HuH-7.5 (cell line): ENCODE results near the gene CDS1.
"Not testable (repeated sequence)": the region's sequence is repeated elsewhere in the genome, so short reads cannot be mapped to it uniquely, and the experiment has no call there.

Source experiments
- DNase-seq: peaks from one replicate; pipeline ENCODE4 v3.0.0; 2011; ENCODE audit warnings: low spot score

The CDS1 gene

DNA sequence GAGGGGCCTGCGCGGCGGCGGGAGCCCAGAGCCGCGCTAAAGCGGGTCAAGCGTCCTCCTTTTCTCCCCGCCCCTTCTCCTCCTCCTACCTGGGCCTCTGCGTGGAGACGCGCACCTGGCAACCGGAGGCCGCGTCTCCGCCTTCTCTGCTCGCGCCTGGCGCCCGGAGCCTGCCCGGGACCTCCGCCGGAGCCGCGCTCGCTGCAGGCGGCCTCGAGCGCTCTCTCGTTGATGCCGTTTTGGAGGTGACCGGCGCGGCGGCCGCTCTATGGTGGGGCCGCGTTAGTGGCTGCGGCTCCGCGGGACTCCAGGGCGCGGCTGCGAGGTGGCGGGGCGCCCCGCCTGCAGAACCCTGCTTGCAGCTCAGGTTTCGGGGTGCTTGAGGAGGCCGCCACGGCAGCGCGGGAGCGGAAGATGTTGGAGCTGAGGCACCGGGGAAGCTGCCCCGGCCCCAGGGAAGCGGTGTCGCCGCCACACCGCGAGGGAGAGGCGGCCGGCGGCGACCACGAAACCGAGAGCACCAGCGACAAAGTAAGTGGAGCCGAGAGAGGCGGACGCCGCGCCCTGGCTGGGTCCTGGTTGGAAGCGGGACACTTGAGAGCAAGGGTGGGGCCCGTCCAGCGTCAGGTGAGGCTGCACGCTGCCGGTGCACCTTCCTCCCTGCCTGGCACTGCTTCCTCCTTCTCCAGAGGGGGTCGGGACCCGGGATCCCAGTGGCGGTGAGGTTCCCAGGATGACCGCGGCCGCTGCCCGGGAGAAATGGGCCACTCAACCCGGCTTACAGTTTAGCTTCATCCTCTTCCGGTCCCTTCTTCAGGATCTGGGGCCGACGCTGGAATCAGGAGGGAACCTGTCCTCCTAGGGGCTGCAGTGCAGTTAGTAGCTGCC lies at the start of gene CDS1:
TSS of gene CDS1 (plus strand) at position 140 of the 888 bp plus-strand sequence. CDS start at position 415, 275 bp downstream.
- DNase-seq: peak; percentile 30

DNA sequence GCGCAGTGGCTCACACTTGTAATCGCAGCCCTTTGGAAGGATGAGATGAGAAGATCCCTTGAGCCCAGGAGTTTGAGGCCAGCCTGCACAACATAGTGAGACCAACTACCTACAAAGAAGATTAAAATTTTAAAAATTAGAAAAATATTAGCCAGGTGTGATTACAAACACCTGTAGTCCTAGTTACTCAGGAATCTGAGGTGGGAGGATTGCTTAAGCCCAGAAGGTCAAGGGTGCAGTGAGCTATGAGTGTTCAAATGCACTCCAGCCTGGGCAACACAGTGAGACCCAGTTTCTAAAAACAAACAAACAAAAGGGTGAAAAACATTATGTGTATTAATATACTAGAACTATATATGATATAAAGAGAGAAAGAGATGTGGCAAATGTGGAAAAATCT lies 47.0 kb upstream of the CDS1 start:
- no peak for DNase-seq

DNA sequence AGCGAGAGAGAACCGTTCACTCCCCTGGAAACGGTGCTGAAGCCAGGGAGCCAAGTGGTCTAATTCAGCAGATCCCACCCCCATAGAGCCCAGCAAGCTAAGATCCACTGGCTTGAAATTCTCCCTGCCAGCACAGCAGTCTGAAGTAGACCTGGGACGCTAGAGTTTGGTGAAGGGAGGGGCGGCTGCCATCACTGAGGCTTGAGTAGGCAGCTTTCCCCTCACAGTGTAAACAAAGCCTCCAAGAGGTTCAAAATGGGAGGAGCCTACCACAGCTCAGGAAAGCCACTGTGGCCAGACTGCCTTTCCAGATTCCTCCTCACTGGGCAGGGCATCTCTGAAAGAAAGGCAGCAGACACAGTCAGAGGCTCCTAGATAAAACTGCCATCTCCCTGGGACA lies 37.8 kb upstream of the CDS1 start:
- DNase-seq: no peak

DNA sequence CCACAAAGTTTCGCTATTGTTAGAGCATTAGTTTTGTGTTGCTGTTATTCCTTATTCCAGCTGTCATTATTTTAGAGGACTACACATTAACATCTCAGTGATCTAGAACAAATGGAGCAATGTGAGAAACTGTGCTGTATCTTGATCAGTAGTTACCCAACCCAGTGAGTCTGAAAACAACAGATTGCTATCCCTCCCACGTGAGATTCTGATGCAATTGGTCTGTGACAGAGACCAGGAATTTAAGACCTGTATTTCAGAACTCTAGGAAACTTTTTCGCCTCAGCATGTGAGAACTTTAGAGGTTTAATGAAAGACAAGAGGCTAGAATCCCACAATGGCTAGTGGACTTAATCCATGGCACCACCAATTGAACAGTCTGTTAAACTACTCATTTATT lies 35.7 kb upstream of the CDS1 start:
- no peak for DNase-seq

DNA sequence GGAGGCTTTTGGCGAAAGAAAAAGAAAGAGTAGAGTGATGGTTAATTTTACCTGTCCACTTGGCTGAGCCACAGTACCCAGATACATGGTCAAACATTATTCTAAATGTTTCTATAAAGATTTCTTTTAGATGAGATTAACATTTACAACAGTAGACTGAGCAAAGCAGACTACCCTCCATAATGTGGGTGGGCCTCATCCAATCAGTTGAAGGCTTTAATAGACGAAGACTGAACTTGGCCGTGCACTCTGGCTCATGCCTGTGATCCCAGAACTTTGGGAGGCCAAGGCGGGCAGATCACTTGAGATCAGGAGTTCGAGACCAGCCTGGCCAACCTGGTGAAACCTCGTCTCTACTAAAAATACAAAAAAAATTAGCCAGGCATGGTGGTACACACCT lies 33.7 kb upstream of the CDS1 start:
- DNase-seq: not testable (repeated sequence)

DNA sequence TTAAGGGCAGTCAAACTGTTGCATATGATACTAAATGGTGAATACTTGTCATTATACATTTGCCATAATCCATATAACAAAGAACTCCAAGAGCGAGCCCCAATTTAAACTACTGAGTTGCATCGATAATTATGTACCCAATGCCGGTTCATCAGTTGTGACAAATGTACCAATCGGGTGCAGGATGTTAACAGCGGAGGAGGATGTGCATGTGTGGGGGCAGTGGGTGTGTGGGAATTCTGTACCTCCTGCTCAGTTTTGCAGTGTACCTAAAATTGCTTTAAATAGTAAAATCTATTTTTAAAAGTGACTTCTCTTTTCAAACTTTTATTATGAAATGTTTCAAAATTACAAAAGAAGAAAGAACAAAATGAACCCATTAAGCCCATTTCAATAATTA lies 20.8 kb upstream of the CDS1 start:
- DNase-seq: no peak

DNA sequence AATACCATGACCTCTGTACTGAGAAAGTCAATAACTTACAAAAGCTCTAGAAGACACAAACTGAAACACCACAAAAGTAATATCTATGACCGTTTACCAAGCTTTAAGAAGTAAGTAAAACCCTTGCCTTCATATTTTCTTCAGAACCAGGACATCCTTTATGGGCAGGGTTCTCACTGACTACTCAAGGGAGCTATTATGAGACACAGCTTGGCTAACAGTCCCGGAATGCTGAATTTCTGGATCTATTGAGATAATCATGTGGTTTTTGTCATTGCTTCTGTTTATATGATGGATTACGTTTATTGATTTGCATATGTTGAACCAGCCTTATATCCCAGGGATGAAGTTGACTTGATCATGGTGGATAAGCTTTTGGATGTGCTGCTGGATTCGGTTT lies 19.9 kb upstream of the CDS1 start:
- no peak for DNase-seq

DNA sequence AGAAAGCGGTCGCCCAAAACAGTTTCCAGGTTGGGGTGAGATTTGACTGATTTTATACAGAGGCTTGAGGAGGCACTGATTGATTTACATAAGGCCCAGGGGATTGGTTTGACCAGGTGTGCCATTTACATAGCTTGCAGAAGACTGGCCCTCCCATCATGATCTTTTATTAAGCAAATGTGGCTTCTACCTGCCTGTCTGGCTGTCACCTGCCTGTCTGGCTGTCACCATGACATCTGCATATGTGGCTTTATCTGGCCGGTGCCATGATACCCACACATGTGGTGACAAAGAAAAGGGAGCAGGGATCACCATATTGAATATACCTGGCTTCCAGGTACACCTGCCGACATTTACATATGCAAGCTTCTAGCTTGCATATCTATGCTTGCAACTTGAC lies 17.0 kb upstream of the CDS1 start:
- DNase-seq: no peak

DNA sequence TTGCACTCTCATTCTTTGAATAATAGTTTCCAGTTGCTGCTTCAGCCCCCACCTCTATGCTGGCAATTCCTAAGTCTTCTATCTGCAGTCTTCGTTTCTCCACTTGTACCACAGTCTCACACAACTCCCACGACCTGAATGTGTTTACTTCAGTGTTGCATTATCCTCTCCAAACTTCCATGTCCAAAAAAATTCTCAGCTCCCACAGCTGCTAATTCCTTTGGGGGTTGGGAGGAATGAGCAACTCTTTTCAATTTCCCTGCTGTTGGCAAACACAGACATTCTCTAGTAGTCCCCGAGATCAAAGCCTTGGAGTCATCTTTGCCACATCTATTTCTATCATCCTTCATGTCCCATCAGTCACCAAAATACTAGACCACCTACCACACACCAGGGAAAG lies 14.4 kb upstream of the CDS1 start:
- no peak for DNase-seq

DNA sequence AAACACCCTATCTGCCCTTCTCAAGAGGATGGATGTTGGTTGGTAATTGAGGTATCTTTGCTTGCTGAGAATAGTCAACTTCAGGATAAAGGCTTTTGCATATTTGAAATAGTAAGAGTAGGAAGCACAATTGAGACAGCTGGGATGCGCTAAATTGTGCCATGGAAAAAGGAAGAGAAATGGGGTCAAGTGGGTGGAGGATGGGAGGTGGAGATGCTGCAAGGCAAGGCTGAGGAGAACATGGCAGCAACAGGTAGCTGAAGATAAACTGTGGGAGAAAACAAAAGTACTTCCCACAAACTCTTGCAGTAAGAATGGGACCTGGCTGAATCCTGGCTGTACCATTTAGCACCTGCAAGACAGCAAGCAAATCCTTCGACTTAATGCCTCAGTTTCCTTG lies 13.9 kb upstream of the CDS1 start:
- DNase-seq: no peak

DNA sequence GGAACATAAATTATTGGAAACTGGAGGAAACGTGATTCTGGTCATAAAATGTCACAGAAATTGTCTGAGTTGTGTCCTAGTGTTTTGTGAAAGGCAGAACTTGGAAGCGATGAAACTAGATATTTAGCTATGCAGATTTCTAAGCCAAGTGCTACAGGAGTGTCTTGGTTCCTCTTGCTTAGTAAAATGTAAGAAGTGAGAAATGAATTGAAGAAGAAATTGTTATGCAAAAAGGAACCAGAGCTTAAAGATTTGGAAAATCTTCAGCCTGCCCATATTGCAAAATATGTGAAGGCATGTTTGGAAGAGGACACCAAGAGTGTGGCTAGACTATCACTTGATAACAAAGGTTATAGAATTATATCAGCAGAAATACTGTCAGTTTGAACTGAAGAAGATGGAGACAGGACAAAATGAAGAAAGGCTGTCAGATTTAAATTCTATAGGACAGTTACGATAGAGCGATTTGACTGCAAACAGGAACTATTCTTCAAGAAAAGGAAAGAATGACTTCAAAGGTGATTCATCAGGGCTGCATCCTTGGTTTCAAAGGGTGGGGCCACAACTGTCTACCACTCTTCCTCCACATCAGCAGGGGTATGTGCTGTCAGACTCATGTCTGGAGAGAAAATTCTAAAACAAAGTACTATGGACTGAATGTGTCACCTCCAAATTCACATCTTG lies 9.4 kb upstream of the CDS1 start:
- DNase-seq: no peak

DNA sequence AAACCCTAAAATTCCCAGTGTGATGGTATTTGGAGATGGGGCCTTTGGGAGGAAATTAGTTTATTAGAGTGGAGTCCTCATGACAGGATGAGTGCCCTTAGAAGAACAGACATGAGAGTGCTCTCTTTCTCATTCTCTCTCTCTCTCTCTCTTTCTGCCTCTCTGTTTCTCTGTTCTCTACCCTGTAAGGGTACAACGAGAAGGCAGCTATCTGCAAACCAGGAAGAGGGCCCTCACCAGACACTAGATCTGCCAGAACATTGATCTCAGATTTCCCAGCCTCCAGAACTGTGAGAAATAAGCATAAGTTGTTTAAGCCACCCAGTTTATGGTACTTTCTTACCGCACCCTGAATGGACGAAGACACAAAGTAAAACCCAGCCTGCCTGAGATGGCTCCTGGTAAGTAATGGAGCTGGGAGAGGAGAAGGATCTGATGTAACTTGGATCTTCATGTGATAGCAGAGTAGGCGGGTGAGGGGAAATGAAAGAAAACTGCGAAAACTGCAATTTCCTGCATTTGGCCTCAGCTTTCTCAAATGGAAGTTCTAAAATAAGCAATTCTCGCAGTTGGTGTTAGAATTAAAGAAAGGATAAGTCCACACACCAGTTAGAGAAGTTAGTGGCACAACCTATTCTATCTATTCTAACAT lies 8.7 kb upstream of the CDS1 start:
- DNase-seq: no peak

DNA sequence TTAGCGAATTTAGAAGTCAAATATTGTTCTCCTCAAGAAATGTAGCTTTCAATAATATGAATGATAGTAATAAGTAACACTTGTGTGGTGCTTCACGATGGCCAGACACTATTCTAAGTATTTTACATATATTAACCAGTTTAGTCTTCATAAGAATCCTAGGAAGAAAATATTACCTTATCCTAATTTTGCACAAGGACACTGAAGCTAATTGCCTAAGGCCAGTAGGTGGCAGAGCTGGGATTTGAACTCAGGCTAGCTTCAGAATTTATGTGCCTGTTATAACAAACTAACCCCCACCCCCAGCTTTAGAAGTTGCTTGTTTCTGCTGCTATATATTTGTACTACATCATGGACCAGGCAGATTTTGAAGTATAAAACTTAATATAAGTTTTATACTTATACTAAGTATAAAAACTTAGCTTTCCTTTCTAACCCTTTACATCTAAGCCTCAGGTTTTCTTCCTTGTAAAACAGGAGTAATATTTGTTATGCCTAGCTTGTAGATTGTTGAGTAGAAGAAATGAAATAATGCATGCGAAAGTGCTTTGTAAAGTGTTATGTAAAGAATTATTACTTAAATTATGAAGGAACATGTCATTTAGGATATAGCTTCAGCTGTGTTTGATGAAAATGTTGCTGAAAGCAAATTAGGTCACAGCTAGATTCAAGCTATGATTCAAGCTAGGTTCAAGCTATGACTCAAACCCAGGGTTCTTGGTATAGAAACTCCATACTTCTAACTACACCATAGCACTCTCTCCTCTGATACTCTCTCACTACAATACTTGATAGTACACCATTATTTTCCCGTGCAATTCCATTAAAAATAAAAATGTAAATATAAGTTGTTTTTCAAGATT lies 4.2 kb upstream of the CDS1 start:
- no peak for DNase-seq

DNA sequence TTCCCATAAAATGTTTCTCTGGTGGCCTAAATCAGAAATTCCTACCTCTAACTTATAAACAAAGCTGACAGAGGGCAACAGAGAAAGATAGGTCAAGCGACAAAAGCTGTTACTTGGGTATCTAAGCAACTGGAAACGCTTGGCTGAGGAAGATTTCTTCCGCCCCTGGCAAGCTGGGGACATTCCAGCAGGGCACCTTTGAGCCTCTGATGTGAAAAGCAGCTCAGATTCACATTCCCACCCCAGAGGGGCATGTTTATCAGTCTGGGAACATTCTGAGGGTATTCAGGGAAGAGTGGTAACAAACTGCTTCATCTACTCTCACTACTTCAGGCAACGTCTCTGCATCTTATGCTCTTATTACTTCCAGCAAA lies 3.5 kb upstream of the CDS1 start:
- no peak for DNase-seq

DNA sequence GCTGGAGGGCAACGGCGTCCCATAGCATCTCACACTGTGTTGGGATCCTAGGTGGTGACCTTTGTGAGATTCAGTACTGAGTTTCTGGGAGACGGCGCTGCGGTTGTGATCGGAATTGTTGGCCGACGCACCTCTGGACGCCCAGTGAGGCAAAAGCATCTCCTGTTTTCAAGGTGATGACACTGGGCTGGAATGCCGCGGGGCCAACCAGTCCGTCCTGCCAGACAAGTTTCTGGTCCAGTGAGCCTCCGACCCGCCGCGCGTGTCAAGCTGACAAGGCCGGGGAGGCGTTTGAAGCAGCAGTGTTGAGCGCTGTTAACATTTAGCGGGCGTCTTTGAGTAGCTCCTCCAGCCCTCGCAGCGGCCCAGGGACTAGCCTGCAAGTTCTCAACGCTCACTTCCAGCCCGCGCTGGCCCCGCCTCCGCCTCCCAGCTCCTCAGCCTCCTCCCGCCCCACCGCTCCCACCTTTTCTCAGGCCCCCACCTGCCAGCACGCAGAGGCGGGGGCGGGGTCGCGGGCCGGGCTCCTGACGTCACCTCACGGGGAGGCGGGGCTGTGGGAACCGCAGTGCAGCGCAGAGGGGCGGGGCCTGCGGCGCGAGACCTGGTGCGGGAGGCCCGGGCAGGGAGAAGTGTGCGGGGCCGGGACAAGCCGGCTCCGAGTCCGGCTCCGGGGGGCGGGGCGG lies 482 bp upstream of the CDS1 start:
- DNase-seq: peak; percentile 73

DNA sequence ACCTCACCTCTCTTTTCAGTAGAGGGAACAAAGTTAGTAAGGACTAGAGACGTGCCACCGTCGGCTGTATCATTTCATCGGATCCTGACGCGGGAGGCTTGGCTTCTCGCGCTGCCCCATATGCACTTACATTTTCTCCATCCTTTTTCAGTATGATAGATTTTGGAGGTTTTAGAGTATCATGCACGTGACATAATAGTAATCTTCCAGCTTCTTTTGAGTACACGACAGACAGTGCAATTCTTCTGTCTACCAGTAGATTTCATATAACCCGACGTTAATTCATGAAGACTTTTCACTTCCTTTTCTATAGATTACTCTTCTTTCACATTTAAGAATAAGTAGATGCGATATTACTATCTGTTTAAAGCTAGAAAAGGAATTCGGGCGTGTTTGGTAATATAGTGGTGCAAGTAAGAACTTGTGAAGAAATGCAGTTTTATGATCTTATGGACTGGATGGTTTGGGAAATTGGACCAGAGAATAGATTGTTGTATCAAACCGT lies 1.0 kb downstream of the CDS1 start:
- peak; percentile 12 for DNase-seq

DNA sequence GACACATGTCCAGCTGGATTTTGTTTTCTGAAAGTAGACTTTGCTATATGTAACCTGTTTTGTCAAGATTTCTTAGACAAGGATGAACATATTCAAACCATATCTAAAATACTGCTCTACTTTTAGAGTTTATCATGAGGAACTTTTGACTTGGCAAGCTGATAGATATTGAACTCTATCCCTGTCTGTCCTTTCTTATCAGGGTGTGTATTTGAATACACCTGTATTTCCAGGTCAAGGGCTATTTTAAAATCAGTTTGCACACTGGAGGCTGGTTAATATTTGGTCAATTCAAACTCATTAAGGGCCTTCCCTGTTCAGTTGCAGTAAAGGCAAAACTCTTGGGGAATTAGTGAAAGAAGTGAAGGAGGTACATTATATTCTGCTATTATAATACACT lies 2.3 kb downstream of the CDS1 start:
- no peak for DNase-seq

DNA sequence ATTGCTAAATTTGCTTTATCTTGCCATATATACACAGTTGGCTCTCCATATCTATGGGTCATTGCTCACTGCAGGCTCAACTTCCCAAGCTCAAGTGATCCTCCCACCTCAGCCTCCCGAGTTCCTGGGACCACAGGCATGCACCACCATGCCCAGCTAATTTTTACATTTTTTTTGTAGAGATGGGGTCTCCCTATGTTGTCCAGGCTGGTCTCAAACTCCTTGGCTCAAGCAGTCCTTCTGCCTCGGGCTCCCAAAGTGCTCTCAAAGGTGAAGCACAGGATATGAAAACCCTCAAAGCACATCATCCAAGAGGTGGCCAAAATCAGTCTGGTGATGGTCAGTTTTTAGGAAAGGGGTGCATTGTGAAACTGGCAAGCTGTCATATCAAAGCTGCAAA lies 11.8 kb downstream of the CDS1 start:
- no peak for DNase-seq

DNA sequence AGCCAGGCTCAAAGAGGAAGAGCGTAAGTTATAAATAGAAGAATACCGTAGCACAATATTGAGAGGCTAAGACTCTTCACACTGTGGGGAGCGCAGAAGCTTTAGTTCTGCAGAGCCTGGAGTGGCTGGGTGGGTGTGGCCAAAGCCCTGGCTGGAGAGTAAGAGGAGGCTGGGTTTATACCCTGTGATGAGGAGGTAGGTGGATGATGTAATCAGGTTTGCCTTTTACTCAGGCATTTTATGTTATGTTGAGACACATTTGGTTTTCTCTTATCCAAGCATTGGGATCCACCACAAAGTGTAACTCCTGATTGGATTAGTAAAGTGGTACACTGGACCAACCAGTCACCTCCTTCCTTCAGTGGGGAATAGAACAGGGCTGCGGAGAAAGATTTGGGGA lies 13.9 kb downstream of the CDS1 start:
- no peak for DNase-seq

DNA sequence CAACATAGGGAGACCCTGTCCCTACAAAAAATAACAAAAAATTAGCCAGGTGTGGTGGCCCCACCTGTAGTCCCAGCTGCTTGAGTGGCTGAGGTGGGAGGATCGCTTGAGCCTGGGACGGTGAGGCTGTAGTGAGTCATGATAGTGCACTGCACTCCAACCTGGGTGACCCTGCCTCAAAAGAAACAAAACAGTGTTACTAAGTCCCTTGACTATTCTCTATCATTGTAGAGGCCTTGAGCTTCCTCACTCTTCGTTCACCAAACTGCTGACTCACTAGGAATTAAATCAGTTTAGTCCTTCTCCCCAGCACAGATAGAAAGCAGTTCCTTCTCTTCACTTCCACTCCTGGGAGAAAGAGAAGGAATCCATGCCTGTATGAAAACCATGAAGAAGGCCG lies 14.5 kb downstream of the CDS1 start:
- DNase-seq: no peak

DNA sequence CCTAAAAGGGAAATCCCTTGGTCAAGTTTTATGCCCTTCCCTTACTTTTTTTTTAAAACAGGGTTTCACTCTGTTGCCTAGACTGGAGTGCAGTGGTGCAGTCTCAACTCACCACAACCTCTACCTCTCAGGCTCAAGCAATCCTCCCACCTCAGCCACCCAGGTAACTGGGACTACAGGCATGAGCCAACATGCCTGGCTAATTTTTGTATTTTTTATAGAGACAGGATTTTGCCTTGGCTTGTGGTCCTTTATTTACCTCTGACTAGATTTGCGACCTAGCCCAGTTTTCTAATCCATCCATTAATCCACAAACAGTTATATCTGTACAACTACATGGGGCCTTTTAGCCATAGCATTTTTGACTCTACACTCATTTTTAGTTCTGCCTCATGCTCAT lies 23.7 kb downstream of the CDS1 start:
- DNase-seq: no peak
